ENCODE results near the gene IKZF1. TPM values are rescaled to one million over a fixed set of nuclear protein-coding genes. Genes with fewer than 3 reads are reported as not detected.

Gene IKZF1
- total and polyA plus RNA-seq, 2 of the 4 experiments (the other 2 are of a cell fraction) = not detected

DNA sequence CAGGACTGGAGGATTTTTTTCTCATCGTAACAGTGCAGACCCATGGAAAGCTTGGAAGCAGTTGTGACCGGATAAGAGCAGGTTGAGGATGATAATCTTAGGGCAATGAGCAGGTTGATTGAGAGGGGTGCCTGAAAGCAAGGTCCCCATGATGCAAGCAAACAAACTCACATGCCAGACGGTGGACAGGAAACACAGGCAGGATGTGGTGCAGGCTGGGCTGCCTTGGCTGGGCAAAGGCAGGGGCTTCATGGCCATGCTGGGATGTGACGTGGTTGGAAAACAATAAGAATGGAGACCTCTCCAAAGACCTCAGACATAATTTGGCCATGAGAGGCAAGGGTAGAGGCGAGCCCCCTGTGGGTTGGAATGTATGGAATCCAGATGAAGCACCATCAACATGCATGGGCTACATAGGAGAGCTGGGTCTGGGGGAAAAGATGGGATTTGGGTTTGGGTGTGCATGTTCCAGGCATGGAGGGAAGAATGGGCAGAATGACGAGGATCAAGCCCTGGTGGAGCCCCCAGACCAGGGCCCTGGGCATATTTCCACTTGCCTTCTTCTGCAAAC is 58.3 kb downstream of the IKZF1 start (continued):
- TF ChIP-seq SMC3 (IDR thresholded peaks at IDR 0.05; ENCODE audit: low read depth, low read length) (no peak), POLR2A (IDR thresholded peaks at IDR 0.05; ENCODE audit: low read depth, low read length) (no peak), NFE2L2 (IDR thresholded peaks at IDR 0.05; ENCODE audit: low read depth, low read length) (no peak), RCOR1 (IDR thresholded peaks at IDR 0.05; ENCODE audit: insufficient replicate concordance, low read length) (no peak)

DNA sequence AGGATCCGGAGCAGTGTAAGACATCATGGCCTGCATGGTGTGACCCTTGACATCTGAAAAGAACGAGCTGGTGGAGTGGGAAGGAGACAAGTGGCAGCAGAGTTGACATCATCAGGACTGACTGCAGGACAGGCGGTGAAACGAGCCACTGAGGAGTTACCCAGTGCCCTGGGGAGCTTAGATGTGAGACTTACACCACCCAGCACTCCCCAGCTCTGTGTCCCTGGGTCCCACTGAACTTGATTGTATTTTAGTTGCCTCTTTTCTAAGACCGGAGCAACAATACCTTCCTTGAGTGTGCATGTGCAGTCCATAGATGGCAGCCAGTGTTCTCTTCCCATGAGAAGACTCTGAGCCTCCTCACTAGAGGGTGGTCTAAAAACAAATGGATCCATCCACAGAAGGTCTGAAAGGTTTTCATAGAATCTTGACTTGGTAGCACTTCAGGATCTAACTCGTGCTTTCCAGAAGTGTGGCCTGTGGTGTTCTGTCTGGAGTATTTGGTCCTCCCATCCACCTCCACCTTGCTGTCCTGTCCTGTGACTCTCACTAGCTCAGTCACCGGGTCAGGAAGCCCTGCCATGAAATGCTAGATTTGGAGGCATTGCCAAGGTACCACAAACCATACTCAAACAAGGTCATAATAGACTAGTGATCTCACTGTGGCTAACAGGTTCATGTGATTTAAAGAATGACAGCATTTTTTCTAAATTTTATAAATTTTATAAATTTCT is 59.0 kb downstream of the IKZF1 start:
- intact Hi-C loops (cut with micrococcal nuclease) (no loop called here), in situ Hi-C loops (cut with MboI; ENCODE audit: low sequenced_read_pairs) (no loop called here), dilution Hi-C loops (cut with HindIII; ENCODE audit: low sequenced_read_pairs, unreplicated experiment) (no loop called here)
- CTCF ChIA-PET = no interaction called here
- no peak overlapping the region for H2AK9ac ChIP-seq (replicated peaks; ENCODE audit: low read depth, low read length, poor library complexity)
- H4K91ac ChIP-seq (ENCODE audit: insufficient read depth, low read depth, low read length) = no peak overlapping the region
- H3K4ac ChIP-seq (ENCODE audit: low read depth, low read length) = no peak overlapping the region
- no peaks in the 10 kb centered on the region; the same call in 1 of the 2 replicates for H3K27me3 ChIP-seq (ENCODE audit: control insufficient read depth, insufficient read depth, low read length)
- no peaks in the 10 kb centered on the region for H3K36me3 ChIP-seq (ENCODE audit: control insufficient read depth, insufficient read depth, low read length)
- 40% methylated on average over 1 of the region's 7 CpGs; no CpG with 5 or more reads in 1 of the 2 experiments for WGBS, 2 experiments (ENCODE audit: extremely low coverage in 2 of 2, insufficient read length in 1 of 2)
- no peak overlapping the region for H3K9ac ChIP-seq (ENCODE audit: low read depth, low read length)
- no peak overlapping the region for H3K14ac ChIP-seq (replicated peaks; ENCODE audit: low read depth, low read length)
- no peak overlapping the region for H2AK5ac ChIP-seq (ENCODE audit: low read depth, low read length)
- BruUV-seq (replicated peaks) = no TSS peak
- H3K4me1 ChIP-seq (ENCODE audit: control insufficient read depth, insufficient read depth, low read length) = no peaks in the 10 kb centered on the region
- H3K18ac ChIP-seq (ENCODE audit: low read depth, low read length) = no peak overlapping the region
- DNase-seq (no peak), ATAC-seq (ENCODE audit: low read depth) (no peak)
- H3K23ac ChIP-seq (ENCODE audit: low read depth, low read length) = no peak overlapping the region
- H3K4me3 ChIP-seq (ENCODE audit: insufficient read depth, low read depth, low read length) = no peak overlapping the region
- H3K56ac ChIP-seq (ENCODE audit: extremely low read depth, insufficient read depth, low read length) = no peak overlapping the region
- POLR2A ChIA-PET (ENCODE audit: unreplicated experiment) = no interaction called here
- no peak overlapping the region for H4K5ac ChIP-seq (ENCODE audit: low read depth, low read length)
- no peaks in the 10 kb centered on the region for H3K9me1 ChIP-seq (ENCODE audit: insufficient read depth, low read length)
- no peak overlapping the region for H4K8ac ChIP-seq (ENCODE audit: low read depth in 2 of 2, low read length in 2 of 2)
- H2BK15ac ChIP-seq (ENCODE audit: low read depth, low read length) = no peak overlapping the region
- no peaks in the 10 kb centered on the region for H3K9me3 ChIP-seq (ENCODE audit: control insufficient read depth, insufficient read depth, low read length)
- H2AFZ ChIP-seq (replicated peaks; ENCODE audit: low read length, poor library complexity) = no peak overlapping the region
- H3K79me1 ChIP-seq (ENCODE audit: low read depth in 1 of 2, low read length in 2 of 2) = no peaks in the 10 kb centered on the region
- no peak overlapping the region for H3K27ac ChIP-seq (ENCODE audit: insufficient read depth, low read length)
- H2BK120ac ChIP-seq (ENCODE audit: low read depth, low read length) = no peak overlapping the region
- H2BK20ac ChIP-seq (ENCODE audit: low read depth, low read length) = no peak overlapping the region
- H2BK5ac ChIP-seq (ENCODE audit: low read depth, low read length, poor library complexity, severe bottlenecking) = no peak overlapping the region
- TF ChIP-seq MAZ (IDR thresholded peaks at IDR 0.05; ENCODE audit: borderline replicate concordance, low read depth, low read length) (no peak), MAFK (IDR thresholded peaks at IDR 0.05; ENCODE audit: low read depth, low read length) (no peak), POLR2A (IDR thresholded peaks at IDR 0.05; ENCODE audit: low read depth, low read length) (no peak), FOS (IDR thresholded peaks at IDR 0.05; ENCODE audit: low read depth, low read length) (no peak), RAD21 (IDR thresholded peaks at IDR 0.05; ENCODE audit: low read length) (no peak), BHLHE40 (IDR thresholded peaks at IDR 0.05; ENCODE audit: low read depth, low read length) (no peak), RCOR1 (IDR thresholded peaks at IDR 0.05; ENCODE audit: insufficient replicate concordance, low read length) (no peak), SMC3 (IDR thresholded peaks at IDR 0.05; ENCODE audit: low read depth, low read length) (no peak), CHD1 (IDR thresholded peaks at IDR 0.05; ENCODE audit: low read depth, low read length) (no peak)
- TF ChIP-seq, protein P1, sequence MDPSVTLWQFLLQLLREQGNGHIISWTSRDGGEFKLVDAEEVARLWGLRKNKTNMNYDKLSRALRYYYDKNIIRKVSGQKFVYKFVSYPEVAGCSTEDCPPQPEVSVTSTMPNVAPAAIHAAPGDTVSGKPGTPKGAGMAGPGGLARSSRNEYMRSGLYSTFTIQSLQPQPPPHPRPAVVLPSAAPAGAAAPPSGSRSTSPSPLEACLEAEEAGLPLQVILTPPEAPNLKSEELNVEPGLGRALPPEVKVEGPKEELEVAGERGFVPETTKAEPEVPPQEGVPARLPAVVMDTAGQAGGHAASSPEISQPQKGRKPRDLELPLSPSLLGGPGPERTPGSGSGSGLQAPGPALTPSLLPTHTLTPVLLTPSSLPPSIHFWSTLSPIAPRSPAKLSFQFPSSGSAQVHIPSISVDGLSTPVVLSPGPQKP (IDR thresholded peaks at IDR 0.05; ENCODE audit: borderline replicate concordance, low read depth, low read length) = no peak
- H3K4me2 ChIP-seq (ENCODE audit: low read depth, low read length) = no peak overlapping the region
- H4K20me1 ChIP-seq (ENCODE audit: insufficient read depth, low read length) = no peaks in the 10 kb centered on the region
